22Rv1 (cell line): ENCODE data around the gene GRN.
"Not testable (repeated sequence)": the region's sequence is repeated elsewhere in the genome, so short reads cannot be mapped to it uniquely, and the experiment has no call there.

Experiments used
- H3K27ac ChIP-seq: fragments of 450-650 bp; 2 replicates; pipeline ENCODE4 v1.5.1; 2017
- CTCF ChIP-seq: fragments of 450-650 bp; IDR thresholded peaks from 2 replicates; pipeline ENCODE4 v1.5.1; 2017; ENCODE audit warnings: mild to moderate bottlenecking
- ZFX ChIP-seq: fragments of 450-650 bp; IDR thresholded peaks from 2 replicates; pipeline ENCODE4 v1.6.1; 2017; ENCODE audit warnings: antibody characterized with exemption, borderline replicate concordance

The GRN gene

GRCh38 chr17:44343510-44344209, 1.4 kb upstream of the GRN start:
- TF ChIP-seq CTCF (no peak), ZFX (no peak)
- H3K27ac ChIP-seq, result no peak overlapping the region

GRCh38 chr17:44345454-44346026, 438 bp downstream of the GRN start:
- TF ChIP-seq ZFX (no peak), CTCF (no peak; the same call in 1 of the 2 replicates)
- H3K27ac ChIP-seq, result peak overlapping the region; percentile 55

GRCh38 chr17:44346064-44346844, 1.2 kb downstream of the GRN start:
- H3K27ac ChIP-seq, result no peak overlapping the region
- TF ChIP-seq CTCF (no peak), ZFX (no peak)

GRCh38 chr17:44347206-44348055, 2.3 kb downstream of the GRN start:
- H3K27ac ChIP-seq, result not testable (repeated sequence)

- H3K27ac ChIP-seq, result no peak overlapping the region
- TF ChIP-seq CTCF, result no peak
- no peak for TF ChIP-seq ZFX
These were observed 3.3 kb downstream of the GRN start for GRCh38 chr17:44348234-44348987.

GRCh38 chr17:44348988-44349364, 3.9 kb downstream of the GRN start:
- H3K27ac ChIP-seq, result no peak overlapping the region
- TF ChIP-seq CTCF (no peak), ZFX (no peak)
